GM23248 (cell line): ENCODE results near the gene ABCB11.

Experiments used
- EZH2 ChIP-seq: fragments of 200-600 bp; sonication (generic); IDR thresholded peaks from 2 replicates; pipeline ENCODE4 v1.6.1; 2018; ENCODE audit warnings: antibody characterized with exemption, mild to moderate bottlenecking; ENCODE audit not compliant: insufficient read depth, poor library complexity, severe bottlenecking
- EZH2phosphoT487 ChIP-seq: fragments of 200-600 bp; sonication (generic); IDR thresholded peaks from 2 replicates; pipeline ENCODE4 v1.6.1; 2018; ENCODE audit warnings: antibody characterized with exemption, moderate library complexity, mild to moderate bottlenecking, low read depth; ENCODE audit not compliant: insufficient read depth

DNA sequence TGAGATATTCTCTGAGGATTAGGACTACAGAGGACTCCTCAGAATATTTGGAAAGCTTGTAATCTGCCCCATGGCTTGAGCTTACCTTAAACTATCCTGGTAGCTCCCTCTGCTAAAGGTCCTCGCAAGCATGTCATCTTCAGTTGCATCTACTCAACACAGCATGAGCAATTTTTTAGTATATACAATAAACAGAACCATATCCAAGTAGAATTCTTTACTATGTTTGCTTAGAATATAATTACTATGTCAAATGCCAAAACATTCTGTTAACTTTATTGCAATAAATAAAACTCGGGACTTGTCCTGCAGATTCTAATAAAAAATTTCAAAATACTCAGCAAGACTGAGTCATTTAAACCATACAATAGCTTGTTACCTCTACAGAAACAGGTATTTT is 62.8 kb downstream of the ABCB11 start:
- TF ChIP-seq EZH2 (no peak), EZH2phosphoT487 (no peak)
